CD4-positive, alpha-beta T cell treated with Interferon alpha-2 for 1 hour (primary cell): Measurements from ENCODE around the gene TGFA.
A peak's percentile ranks its signal among the peaks of the same experiment; 100 is the strongest.

Source experiments
- DNase-seq, 2 donors: peaks; one replicate each; pipeline ENCODE4 v3.0.0-alpha.2; 2020 to 2022

The TGFA gene

DNA sequence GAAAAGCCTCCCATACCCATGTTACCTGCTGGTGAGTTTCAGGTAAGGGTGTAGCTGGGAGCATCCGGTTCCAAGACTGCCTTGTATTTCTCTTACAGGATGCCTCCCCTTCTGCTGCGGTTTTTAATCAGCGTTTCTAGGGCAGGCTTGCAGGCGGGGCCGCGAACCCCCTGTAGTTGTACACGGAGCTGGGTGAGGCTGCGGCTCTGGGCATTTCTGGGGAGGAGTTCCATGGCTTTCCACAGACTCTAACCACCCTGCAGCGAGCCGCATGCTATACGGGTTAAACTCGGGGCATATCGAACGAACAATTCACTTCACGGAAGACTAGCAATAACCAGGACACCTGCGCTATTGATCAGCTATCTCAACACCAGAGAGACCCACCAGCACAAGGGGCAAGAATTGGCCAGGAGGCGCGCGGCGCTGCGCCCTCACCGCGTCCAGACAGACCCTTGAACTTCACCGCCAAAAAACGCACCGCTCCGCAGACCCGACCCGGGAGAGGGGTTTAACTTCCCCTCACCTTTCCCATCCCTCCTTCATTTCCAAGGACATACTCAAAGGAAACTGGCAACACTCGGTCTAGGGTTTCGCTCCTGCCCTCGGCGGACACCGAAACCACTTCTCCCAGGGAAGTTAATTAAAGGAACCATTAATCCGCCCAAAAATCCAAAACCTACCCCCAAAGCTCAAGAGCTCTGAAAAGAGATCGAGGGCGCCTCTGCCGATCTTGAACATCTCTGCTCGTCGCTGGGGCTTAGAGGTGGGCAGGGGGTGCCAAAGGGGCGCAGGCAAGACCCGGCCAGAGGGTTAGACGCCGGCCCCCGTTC is 909 bp downstream of the TGFA start:
- DNase-seq, result peak in 1 of 2 donors; percentile 23

DNA sequence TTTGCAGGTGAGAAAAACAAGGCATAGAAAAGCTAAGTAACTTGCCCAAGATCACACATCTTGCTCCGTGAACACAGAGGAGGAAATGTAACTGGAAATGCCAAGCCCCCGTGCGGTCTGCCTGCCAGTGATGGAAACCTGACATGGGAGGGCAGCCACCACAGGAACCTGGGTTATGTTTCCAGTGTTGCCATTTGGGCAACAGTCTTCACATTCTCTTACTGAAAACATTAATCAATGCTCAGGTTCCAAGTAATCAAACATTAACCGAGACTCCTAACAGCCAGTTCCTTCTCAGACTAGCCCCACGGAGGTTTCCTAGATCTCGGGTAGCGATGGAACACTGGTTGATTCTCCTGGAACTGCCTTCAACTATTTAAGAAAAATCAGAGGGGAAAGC is 2.5 kb downstream of the TGFA start:
- DNase-seq, result no peak

DNA sequence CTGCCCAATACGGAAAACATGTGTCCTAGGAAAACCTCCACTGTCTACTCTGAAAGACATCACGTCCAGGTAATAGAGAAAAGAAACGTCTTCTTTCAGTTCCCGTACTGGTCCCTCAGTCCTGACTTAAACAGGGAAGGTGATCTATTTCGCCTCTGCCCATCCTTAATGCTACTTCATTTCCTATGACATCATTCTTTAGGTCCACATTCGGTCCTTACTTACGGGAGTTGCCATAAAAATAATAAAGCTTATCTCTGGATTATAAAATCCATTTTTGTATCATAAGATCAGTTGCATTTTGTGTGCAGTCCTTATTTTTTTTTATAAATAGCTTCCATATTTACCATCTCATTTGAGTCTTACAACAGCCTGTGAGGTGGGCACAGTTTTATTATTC is 3.7 kb downstream of the TGFA start:
- no peak for DNase-seq

DNA sequence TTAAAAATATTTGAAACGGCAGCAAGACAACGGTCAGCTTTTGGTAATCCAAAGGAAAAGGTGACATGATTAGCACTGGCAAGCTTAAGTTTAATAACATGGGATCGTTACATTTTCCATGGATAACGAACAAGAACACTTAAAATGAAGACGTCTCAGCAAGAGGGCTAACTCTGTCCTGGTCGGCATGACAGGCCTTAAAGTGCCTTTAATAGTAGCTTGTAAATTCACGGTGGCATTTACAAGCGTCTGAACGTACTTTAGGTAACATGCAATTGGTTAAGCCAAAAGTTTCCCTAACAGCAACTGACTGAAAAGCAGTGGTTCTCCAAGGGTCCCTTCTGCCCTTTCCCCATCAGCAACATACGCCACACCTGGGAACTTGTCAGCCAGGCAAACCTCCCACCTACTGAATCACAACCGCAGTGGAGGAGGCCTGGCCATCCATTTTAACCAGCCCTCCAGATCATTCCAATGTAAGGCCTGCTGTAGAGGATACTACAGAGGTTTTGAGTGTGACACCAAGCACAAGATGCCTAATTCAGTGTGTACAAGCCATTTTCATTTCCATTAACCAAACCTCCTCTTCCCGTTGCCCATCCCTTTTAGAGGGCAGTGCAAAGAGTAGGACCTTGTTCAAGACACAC is 4.4 kb downstream of the TGFA start:
- DNase-seq, result no peak

DNA sequence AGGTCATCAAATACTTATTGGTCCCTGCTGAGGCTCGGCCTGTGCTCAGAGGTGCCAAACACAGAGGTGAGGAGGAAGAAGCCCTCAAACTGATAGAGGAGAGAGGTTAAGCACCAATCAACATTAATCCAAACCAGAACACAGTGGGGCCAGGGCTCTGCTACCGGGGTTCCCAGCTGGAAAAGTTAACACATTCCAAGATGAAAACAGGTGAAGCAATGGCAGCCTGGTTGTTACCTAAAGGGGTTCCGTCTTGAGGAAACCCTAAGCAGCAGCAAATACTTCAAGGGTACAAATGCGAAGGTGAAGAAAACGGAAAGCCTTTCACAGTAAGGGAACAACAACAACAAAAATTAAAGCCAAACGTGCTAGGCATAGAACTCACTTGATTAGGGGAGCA is 5.4 kb downstream of the TGFA start:
- no peak for DNase-seq

DNA sequence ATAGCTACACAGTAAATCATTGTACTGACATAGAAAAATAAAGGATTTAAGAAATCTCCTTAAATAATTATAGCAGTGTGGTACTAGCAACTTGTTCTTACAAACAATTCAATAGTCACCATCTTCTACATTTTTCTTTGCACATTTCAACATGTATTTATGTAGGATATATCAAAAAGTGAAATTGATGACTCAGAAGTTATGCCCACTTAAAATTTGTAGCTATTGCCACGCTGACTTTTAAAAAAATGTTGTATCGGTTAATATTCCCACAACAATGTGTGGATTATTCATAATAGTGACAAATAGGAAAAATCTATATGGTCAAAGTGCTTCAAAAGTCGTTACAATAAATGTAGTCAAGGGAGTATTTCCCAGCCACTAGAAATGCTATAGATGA is 6.7 kb downstream of the TGFA start:
- no peak for DNase-seq

DNA sequence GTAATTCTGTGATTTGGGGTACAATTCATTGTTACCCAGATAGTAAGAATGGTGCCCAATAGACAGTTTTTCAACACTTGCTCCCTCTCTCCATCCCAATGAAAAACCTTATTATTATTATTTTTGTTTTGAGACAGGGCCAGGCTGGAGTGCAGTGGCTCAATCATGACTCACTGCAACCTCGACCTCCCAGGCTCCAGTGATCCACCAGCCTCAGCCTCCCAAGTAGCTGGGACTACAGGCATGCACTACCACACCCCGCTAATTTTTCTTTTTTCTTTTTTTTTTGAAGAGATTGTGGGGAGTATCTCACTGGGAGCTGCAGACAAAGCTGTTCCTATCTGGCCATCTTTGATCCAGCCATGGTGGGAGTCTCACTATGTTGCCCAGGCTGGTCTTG is 7.2 kb downstream of the TGFA start:
- no peak for DNase-seq

DNA sequence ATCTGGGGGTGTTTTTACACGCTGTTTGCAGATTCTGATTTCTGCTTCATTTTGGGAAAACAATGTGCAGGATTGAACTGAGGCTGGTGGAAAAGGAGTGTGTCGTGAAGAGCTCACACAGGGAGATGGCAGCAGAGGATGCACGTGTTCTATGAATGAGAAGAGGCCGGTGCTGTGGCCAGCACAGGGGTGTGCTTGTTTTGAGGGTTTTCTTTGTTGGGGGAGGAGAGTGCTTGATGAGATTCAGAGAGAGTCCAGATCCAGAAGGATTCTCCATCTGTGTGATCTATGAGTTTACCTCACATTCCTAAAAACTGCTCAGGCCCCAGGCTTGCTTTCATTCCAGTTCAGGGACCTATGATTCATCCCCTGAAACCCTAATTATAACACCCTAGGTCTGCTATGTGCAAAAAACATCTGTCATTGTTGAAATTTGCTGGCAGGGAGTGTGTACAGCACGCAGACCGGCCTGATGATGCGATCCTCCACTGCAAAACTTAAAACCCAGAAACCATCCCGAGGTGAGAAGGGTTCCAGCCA is 12.1 kb downstream of the TGFA start:
- DNase-seq, result no peak

DNA sequence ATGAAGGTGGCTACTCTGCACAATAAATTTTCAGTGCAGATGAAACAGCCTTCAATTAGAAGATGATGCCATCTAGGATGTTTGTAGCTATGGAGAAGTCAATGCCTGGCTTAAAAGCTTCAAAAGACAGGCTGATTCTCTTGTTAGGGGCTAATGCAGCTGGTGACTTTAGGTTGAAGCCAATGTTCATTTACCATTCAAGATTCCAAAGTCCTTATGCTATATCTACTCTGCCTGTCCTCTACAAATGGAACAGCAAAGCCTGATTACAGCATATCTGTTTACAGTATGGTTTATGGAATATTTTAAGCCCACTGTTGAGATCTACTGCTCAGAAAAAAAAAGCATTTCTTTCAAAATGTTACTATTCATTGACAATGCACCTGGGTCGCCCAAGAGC is 15.8 kb downstream of the TGFA start:
- no peak for DNase-seq

DNA sequence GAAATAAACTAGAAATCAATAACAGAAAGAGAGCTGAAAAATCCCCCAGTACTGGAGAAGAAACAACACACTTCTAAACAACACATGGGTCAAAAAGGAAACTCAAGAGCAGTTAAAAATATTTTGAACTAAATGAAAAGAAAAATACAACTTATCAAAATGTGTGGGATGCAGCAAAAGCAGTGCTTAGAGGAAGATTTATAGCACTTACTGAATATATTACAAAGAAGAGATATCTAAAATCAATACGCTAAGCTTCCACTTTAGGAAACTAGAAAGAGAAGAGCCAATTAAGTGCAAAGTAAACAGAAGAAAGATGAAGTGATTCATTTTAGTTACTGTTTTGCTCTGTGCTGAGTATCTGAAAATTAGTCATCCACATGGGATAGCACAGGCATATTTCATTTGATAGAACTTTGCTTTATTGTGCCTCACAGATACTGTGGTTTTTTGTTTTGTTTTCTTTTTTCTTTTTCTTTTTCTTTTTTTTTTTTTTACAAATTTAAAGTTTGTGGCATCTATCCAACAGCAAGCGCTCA is 17.0 kb downstream of the TGFA start:
- DNase-seq, result no peak

DNA sequence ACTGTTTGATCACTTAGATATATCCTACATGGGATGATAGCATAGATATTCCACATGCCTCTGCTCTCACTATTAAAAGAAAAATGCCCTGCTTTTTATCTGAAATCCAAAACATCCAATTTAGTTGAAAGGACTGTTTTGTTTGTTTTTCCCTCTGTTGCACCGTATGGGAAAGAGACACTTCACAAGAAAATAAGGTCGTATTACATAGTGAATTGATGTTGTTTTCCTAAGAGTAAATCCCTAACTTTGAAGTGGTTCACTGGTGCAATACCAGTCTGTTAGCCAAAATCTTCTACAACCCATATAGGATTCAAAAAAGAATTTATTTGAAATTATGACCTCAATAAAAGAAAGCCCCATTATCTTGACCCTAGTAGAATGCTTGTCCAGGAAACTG is 18.1 kb downstream of the TGFA start:
- DNase-seq, result no peak

DNA sequence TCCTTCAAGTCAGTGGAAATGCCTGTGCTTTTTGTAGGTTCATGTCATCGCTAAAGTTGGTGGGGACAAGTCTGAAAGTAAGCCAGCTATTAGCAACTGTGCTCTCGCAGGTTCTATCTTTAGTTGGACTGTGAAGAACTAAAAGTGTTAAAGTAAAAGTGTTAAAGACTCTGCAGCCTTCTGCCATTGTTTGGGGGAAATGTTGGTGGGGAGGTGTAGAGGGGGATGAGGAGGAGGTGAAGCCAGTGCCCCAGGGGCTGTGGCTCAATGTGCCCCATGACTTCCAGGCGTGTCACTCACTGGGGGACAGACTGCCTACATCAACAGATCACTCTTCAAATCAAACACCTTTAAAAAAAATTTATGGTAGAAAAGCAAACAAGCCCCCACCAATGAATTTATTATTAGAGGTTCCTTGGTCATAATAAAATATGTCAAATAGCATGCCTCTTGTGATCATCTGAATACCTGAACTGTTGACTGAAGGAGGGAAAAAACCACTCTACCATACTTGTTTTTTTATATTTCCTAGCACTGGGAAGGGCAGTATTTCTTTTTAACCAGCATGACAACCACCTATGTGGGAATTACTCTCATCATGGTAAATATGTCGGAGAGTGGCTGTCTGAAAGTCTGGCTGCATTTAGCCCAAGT is 19.3 kb downstream of the TGFA start:
- no peak for DNase-seq

DNA sequence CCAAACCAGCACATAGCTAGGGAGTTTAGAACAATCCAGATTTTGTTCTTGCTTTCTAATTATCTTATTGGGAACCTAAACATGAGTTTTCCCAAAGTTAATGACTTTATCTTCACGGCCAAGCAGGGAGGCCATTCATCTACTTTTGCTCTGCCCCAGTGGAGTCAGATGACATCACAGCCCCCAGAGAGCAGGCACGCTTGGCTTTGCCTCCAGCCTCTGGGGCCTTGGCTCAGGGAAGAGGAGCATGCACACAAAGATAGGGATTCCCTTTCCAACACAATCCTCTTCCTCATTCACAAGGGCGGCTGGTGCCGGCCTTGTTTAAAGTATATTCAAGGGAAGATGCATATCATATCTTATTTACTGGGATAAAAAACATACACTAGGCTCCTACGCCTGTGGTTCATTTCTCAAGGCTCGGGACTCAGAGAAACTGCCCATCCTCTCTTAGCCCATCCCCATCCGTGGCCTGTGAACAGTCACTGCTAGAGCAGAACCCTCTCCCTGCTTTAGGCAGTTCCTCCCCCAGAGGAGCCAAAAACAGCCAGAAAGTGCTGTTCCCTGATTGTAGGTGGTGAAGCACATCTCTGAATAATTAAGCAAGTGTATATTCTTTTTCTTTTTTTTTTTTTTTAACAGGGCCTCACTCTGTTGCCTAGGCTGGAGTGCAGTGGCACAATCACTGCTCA is 21.2 kb downstream of the TGFA start:
- DNase-seq, result no peak

DNA sequence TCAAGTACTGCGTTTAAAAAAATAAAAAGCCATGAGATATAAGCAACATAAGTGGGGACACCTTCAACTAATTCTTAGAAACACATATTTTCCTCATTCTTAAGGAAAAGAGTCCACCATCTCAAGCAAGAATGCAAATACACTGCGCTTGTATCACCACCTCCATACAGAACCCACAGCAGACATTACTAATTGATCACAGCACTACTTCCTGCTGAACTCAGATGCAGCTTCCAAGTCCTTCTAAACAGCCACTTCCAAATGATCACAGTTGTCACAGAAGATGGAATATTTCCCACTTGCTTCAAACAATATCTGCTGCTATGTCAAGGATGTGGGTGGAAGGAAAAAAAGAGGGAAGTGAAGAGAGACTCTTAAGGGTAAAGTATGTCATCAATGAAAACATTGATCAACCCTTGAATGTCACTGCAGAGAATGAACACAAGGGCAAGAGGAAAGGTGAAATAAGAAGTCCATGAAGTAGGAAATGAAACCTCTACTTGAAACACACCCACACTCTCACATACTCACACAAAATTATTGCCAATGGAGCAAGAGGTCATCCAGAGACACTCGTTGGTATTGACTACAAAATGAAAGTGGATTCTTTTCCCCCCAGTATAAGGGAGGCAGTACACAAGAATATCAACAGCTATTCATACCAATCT is 22.1 kb downstream of the TGFA start:
- DNase-seq, result no peak

DNA sequence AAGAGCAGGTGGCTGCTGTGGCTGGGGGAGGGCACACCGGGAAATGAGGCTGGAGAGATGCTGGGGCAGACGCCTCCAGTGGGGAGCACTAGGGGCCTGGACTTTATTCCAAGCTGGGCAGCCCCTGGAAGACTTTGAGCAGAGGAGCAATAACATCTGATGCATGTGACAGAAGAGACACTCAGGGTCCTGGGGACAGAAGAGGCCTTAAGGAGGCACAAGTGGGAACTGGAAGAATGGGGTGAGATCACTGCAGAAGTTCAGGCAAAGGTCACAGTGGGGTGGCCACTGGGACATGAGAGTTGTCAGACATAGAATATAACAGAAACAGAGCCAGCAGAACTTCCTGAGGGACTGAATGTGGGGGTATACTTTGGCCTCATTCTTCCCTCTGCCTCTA is 24.0 kb downstream of the TGFA start:
- DNase-seq, result no peak

DNA sequence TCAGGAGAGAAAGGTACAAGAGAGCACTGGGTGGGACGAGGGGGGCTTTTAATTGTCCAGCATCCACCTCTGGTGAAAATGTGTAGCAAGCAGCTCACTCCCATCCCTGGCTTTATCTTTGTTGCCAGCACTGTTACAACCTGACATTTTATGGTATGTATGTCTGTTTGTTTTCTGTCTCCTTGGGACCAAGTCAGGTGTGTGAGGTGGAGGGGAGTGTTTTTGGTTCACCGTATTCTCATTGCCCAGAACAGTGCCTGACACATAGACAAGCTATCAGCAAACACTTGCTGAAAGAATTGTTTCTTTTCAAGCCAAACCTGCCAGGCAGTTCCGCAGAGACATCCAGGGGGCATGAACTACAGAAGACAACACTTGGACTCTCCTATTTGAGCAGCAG is 24.7 kb downstream of the TGFA start:
- DNase-seq, result no peak

DNA sequence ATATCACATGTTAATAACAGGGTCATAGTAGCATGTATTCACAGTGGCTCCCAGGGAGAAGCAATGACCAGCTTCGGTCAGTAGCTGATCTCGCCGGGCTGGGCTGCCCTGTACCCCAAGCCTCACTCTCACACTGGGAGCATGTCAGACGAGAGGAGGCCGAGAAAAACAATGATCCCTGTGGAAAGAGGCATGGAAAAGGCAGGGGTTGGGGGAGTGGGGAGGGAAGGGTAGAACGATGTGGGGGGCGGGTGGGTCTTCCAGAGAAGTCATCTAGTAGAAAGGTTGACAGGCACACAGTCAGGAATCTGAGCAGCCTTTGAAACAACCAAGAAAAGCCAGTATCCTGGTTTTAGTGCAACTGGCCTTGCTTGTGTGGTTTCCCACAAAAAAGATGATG is 25.4 kb downstream of the TGFA start:
- no peak for DNase-seq

DNA sequence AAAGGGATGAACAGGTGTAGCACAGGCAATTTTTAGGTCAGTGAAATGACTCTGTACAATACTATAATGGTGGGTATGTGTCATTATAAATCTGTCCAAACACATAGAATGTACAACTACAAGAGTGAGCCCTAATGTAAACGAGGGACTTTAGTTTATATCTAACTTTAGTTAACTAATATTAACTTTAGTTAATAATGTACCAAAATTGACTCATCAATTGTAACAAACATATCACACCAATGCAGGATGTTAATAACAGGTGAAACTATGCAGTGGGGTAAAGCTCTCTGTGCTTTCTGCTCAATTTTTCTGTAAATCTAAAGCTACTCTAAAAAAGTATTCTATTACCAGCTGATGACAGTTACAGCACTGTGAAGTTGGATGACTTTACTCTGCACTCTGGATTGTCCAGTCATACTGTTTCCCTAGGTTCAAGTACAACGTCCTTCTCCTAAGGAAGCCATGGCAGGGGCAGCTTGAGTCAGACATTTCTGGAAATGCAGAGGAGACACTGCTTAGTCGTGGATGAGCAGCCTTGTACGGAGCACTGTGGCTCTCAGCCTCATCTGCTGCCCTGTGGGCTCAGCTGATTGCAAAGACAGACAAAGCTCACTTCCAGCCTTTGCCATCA is 26.1 kb downstream of the TGFA start:
- no peak for DNase-seq

DNA sequence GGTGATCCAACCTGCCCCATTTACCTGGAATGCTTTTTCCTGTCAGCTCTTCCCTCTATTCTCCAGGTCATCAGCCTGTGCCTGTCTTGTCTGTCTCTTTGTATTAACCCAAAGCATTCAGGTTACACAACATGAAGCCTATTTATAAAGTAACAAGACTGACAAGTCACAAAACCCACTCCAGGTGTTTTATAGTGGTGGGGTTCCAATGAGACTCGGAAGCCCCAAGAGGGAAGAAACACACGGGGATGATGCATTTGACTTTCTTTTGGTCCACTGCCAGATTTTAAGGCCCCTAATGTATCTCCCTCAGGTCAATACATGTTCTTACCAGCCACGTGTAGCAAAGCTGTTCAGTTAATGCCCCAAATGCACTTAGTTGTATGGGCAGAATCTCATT is 27.5 kb downstream of the TGFA start:
- no peak for DNase-seq

DNA sequence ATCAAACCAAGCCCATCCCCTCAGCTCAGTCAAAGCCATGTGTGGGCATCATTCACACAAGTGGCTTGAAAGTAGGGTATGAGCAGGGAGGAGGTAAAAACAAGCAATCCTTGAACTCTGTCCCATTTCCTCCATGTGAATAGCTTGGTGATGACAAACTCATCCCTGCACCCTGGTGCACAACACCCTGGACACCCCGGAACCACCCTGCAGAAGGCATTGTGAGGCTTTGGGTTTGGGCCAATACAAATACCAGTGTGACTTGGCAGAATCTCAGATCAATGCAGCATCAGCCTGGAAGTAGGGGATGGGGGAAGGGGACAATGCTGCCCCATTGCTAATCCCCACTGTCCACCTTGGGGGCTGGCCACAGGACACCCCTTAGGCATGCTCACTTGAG is 28.6 kb downstream of the TGFA start:
- DNase-seq, result no peak

DNA sequence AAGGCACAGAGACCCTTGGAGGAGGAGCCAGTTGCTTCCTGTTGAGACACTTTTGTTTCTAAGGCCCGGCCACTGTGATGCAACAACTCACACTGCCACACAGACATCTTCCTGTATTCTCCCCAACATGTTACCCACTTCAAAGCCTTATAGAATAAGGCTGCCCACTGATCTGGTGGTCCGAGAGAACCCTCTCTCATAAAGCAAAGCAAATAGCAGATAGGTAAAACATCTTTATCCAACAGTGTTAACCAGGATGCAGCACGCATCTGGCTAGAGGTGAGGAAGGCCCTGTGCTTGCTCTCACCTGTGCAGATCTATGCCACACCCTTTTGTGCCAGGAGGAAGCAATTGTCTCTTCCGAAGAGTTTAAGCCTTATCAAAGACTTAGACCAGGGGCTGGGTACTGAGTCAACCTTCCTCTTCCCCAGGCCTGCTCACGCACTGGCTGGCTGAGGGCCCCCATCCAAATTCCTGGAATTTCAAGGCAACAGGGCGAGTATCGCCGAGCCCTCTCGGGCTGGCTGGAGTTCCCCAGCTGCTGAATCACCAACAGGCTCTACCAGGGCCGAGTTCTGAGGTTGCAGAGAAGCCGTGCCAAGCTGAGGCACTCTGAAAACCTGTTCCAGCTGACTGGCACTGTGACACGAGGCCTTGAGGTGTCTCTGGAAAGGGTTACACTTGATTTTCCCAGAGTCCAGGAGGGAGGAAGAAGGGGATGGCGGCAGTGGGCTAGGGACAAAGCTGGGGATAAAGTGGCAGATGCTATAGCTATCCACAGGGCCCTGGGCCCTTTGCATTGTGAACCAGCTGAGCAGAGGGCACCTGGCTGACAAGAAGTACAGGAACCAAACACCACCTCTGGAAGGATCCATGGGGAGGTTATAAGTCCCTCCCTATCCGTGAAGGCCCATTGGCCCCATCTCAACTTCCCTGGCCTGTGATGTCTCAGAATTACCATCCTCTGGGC is 29.3 kb downstream of the TGFA start:
- DNase-seq, result peak; percentile 43
